Chondrocyte (in vitro differentiated cells): ENCODE measurements around the gene MRPL18. TPM values are rescaled to one million over a fixed set of nuclear protein-coding genes. Genes with fewer than 3 reads are reported as not detected.
"Not testable (repeated sequence)": the region's sequence is repeated elsewhere in the genome, so short reads cannot be mapped to it uniquely, and the experiment has no call there.

Experiments
- DNase-seq: peaks from one replicate; pipeline ENCODE4 v3.0.0; 2021; ENCODE audit warnings: mixed read lengths, low spot score
- H3K27ac Mint-ChIP-seq: one replicate; pipeline ENCODE4 v1.8.0; 2021; ENCODE audit warnings: mild to moderate bottlenecking, moderate library complexity, mixed read lengths; ENCODE audit not compliant: unreplicated experiment
- H3K27me3 Mint-ChIP-seq: 2 replicates; pipeline ENCODE4 v1.8.0; 2021; ENCODE audit warnings: low read depth, mixed read lengths
- H3K36me3 Mint-ChIP-seq: 2 replicates; pipeline ENCODE4 v1.8.0; 2021; ENCODE audit warnings: low read depth, mixed read lengths
- H3K4me1 Mint-ChIP-seq: 2 replicates; pipeline ENCODE4 v1.8.0; 2021; ENCODE audit warnings: low read depth, mild to moderate bottlenecking, mixed read lengths
- H3K4me3 Mint-ChIP-seq: one replicate; pipeline ENCODE4 v1.8.0; 2021; ENCODE audit warnings: mild to moderate bottlenecking, moderate library complexity, mixed read lengths; ENCODE audit not compliant: unreplicated experiment
- H3K9me3 Mint-ChIP-seq: 2 replicates; pipeline ENCODE4 v1.8.0; 2021; ENCODE audit warnings: low read depth, mixed read lengths
- total RNA-seq: library from RNA; stranded (reverse); gene quantifications from 3 replicates; pipeline ENCODE4 v1.2.1, GENCODE V29; 2021
- TF ChIP-seq, protein P1 (sequence below): fragments of 200-600 bp; sonication (generic); IDR thresholded peaks from 2 replicates; pipeline ENCODE4 v1.5.0; 2021; ENCODE audit warnings: antibody characterized with exemption, mild to moderate bottlenecking, moderate library complexity

Gene MRPL18
- total RNA-seq, 1 donor from 2014 or later, result 53.1 TPM

DNA sequence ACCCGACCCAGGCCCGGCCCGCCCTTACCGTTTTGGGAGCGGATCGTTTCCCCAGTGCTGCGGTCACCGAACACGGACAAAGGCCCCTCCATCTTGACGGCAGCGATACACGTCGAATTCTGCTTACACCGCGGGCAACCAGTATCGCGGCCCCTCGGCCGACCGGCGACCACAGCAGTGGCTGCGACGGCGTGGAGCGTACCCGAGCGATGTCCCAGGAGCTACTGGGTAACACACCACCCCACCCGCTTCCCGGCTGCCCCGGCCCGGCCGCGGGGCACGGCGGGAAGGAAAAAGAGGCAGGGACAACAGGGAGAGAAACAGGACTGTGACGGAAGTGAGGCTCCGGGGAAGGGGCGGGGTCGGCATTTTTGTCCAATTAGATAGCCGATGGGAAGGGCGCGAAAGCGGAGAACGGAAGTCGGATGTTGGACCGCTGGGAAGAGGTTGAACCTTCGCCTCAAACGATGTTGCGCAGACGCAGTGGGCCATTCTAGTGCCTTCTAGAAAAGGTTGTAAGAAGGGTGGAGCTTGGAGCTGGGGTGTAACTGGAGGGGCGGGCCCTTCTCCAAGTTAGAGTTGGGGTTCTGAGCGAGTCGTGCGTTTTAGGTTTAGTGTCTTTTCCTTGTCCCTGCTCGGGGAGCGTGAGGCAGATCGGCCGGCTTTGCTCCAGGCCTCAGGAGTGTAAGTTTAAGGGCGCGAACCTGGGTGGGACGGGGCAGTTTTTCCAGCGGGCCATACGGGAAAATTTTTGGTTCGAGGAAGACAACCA is 704 bp upstream of the MRPL18 start, which contains the start of gene TCP1:
Gene TCP1, minus strand, starts transcription at position 226 of the 772 bp plus-strand sequence. Its CDS starts 134 bp downstream, at position 92.
- TF ChIP-seq, protein P1, sequence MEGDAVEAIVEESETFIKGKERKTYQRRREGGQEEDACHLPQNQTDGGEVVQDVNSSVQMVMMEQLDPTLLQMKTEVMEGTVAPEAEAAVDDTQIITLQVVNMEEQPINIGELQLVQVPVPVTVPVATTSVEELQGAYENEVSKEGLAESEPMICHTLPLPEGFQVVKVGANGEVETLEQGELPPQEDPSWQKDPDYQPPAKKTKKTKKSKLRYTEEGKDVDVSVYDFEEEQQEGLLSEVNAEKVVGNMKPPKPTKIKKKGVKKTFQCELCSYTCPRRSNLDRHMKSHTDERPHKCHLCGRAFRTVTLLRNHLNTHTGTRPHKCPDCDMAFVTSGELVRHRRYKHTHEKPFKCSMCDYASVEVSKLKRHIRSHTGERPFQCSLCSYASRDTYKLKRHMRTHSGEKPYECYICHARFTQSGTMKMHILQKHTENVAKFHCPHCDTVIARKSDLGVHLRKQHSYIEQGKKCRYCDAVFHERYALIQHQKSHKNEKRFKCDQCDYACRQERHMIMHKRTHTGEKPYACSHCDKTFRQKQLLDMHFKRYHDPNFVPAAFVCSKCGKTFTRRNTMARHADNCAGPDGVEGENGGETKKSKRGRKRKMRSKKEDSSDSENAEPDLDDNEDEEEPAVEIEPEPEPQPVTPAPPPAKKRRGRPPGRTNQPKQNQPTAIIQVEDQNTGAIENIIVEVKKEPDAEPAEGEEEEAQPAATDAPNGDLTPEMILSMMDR, result no peak
- Mint-ChIP-seq H3K9me3 (no peaks in the 10 kb centered on the region), H3K27ac (peak within 1 kb of the TSS; percentile 99), H3K36me3 (peaks cover 30% of the 10 kb centered on the region), H3K4me3 (peak within 1 kb of the TSS; percentile 98), H3K27me3 (no peaks in the 10 kb centered on the region), H3K4me1 (peaks cover 44% of the 10 kb centered on the region)
- peak; percentile 100 for DNase-seq

DNA sequence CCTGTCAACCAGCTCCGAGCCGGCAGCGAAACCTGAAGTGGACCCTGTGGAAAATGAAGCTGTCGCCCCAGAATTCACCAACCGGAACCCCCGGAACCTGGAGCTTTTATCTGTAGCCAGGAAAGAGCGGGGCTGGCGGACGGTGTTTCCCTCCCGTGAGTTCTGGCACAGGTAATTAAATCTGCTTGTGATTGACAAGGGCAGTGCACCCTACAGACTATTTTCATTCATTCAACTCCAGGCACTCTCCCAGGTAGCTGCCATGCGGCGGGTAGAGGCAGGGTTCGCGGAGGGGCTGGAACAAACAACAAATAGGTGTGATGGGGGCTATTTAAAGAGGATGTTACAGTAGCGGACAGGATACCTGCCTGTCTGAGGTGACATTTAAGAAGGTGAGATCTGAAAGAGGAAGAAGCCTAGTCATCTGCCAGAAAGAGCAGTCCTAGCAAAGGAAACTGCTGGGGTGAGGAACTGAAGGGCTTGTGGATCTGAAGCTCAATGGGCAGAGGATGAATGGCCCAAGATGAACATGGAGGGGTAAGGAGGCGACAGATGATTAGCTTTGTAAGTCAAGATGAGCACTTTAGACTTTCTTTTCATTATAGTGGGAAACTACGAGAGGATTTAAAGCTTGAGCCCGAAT is 810 bp downstream of the MRPL18 start:
- Mint-ChIP-seq H3K27ac (peak overlapping the region; percentile 99), H3K4me3 (peak overlapping the region; percentile 98)
- TF ChIP-seq, protein P1, result no peak

DNA sequence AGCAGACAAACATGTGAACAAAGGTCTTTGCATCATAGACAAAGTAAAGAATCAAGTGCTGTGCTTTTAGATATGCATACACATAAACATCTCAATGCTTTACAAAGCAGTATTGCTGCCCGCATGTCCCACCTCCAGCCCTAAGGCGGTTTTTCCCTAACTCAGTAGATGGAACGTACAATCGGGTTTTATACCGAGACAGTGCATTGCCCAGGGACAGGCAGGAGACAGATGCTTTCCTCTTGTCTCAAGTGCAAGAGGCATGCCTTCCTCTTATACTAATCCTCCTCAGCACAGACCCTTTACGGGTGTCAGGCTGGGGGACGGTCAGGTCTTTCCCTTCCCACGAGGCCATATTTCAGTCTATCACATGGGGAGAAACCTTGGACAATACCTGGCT is 4.7 kb downstream of the MRPL18 start:
- not testable (repeated sequence) for H3K9me3 Mint-ChIP-seq, DNase-seq, H3K4me3 Mint-ChIP-seq, H3K27ac Mint-ChIP-seq, H3K27me3 Mint-ChIP-seq
- Mint-ChIP-seq H3K4me1 (peaks cover 21% of the 10 kb centered on the region), H3K36me3 (peaks cover 29% of the 10 kb centered on the region)

More for the DNA sequence above, 810 bp downstream of the MRPL18 start:
- Mint-ChIP-seq H3K36me3 (peaks cover 19% of the 10 kb centered on the region), H3K27me3 (no peaks in the 10 kb centered on the region), H3K4me1 (peaks cover 42% of the 10 kb centered on the region), H3K9me3 (no peaks in the 10 kb centered on the region)
- DNase-seq, result no peak

DNA sequence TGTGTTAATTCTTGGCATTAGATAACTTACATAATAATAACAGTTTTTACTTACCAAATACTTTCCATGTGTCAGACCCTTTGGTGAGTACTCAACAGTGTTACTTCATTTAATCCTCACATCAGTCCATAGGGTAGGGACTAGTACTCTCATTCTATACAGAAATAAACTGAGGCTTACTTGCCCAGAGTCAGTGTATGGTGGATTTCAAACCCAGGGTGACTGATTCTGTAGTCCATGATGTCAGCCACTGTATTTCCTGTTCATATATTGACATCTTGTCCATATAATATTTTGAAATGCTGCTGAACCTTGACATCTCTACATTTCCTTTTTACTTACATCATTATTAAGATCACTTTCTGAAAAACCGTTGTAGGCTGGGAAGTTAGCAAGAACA is 7.3 kb downstream of the MRPL18 start:
- no peaks in the 10 kb centered on the region for H3K9me3 Mint-ChIP-seq
- H3K27me3 Mint-ChIP-seq, result no peaks in the 10 kb centered on the region
- no peak for DNase-seq
- peaks cover 4% of the 10 kb centered on the region for H3K4me1 Mint-ChIP-seq
- H3K4me3 Mint-ChIP-seq, result no peak overlapping the region
- H3K27ac Mint-ChIP-seq, result no peak overlapping the region
- TF ChIP-seq, protein P1, result no peak
- peaks cover 27% of the 10 kb centered on the region for H3K36me3 Mint-ChIP-seq

DNA sequence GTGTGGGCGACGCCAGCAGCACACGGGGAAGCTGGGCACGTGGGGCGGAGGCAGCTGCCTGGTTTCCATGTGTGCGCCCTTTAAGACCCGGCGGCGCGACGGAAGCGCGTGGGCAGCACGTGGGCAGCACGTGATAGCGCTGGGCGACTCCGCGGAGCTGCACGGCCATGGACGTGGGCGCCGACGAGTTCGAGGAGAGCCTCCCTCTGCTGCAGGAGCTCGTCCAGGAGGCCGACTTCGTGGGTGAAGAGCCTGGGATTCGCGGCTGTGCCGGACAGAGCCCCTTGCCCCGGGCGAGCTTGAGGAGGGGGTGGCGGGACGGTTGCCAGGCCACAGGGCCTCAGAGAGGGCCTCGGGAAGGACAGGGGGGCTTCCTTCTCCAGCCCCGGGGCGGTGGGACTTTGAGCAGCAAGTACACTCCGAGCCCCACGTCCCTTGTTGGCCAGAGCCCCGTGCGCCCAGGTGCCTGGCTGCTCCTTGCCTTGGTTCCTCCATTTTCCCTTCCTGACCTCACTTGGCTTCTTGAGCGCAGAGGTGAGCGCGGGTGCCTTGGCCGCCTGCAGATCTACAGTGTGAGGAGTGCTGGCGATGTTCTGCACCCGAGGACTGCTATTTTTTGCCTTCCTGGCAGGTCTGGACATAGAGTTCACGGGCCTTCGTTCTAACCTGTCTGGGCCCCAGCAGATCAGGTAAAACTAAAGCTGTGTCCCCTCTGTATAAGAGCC is 10.0 kb downstream of the MRPL18 start, which contains the start of gene PNLDC1:
Gene PNLDC1, plus strand, starts transcription at position 136 of the 725 bp plus-strand sequence. Its CDS starts 32 bp downstream, at position 168.
- Mint-ChIP-seq H3K36me3 (peaks cover 20% of the 10 kb centered on the region), H3K4me3 (no peak within 1 kb of the TSS), H3K27ac (no peak within 1 kb of the TSS), H3K4me1 (no peaks in the 10 kb centered on the region), H3K27me3 (no peaks in the 10 kb centered on the region), H3K9me3 (no peaks in the 10 kb centered on the region)
- TF ChIP-seq, protein P1, result no peak
- no peak for DNase-seq
